Progenitor cell of endocrine pancreas (in vitro differentiated cells): ENCODE results near the gene CNPY2. TPM values are rescaled to one million over a fixed set of nuclear protein-coding genes. Genes with fewer than 3 reads are reported as not detected.
A peak's percentile ranks its signal among the peaks of the same experiment; 100 is the strongest.

Source experiments
- DNase-seq: peaks from one replicate; pipeline ENCODE4 v3.0.0; 2021; ENCODE audit warnings: low spot score; ENCODE audit not compliant: unreplicated experiment
- H3K27ac Mint-ChIP-seq: 2 replicates; pipeline ENCODE4 v1.8.0; 2021; ENCODE audit warnings: mild to moderate bottlenecking, moderate library complexity, mixed read lengths
- H3K27me3 Mint-ChIP-seq: 2 replicates; pipeline ENCODE4 v1.8.0; 2021; ENCODE audit warnings: mixed read lengths
- H3K36me3 Mint-ChIP-seq: 2 replicates; pipeline ENCODE4 v1.8.0; 2022; ENCODE audit warnings: mixed read lengths; ENCODE audit not compliant: insufficient read depth
- H3K4me1 Mint-ChIP-seq: 2 replicates; pipeline ENCODE4 v1.8.0; 2021; ENCODE audit warnings: low read depth, mixed read lengths
- H3K4me3 Mint-ChIP-seq: 2 replicates; pipeline ENCODE4 v1.8.0; 2021; ENCODE audit warnings: low read depth, mild to moderate bottlenecking, moderate library complexity, mixed read lengths
- H3K9me3 Mint-ChIP-seq: 2 replicates; pipeline ENCODE4 v1.8.0; 2021; ENCODE audit warnings: low read depth, mixed read lengths
- CTCF ChIP-seq: fragments of 200-600 bp; sonication (generic); IDR thresholded peaks from one replicate; pipeline ENCODE4 v1.5.0; 2021; ENCODE audit warnings: antibody characterized with exemption, mild to moderate bottlenecking; ENCODE audit not compliant: unreplicated experiment
- total RNA-seq: library from RNA; stranded (reverse); gene quantifications from 2 replicates; pipeline ENCODE4 v1.2.1, GENCODE V29; 2021

Gene CNPY2
- total RNA-seq, 1 donor from 2014 or later = 230 TPM

GRCh38 chr12:56334490-56334793 lies 18.7 kb upstream of the CNPY2 start:
- H3K27me3 Mint-ChIP-seq = no peaks in the 10 kb centered on the region
- TF ChIP-seq CTCF = no peak
- DNase-seq = no peak
- H3K4me1 Mint-ChIP-seq = peaks cover 9% of the 10 kb centered on the region
- H3K9me3 Mint-ChIP-seq = no peaks in the 10 kb centered on the region
- H3K4me3 Mint-ChIP-seq = peak overlapping the region; percentile 89
- peak overlapping the region; percentile 99 for H3K27ac Mint-ChIP-seq
- no peaks in the 10 kb centered on the region for H3K36me3 Mint-ChIP-seq

GRCh38 chr12:56333679-56334489 lies 18.1 kb upstream of the CNPY2 start, which contains the start of gene PAN2:
PAN2 (minus strand) TSS chr12:56334000; CDS start chr12:56333094, 906 bp downstream.
- H3K36me3 Mint-ChIP-seq = no peaks in the 10 kb centered on the region

GRCh38 chr12:56333197-56333678 lies 17.4 kb upstream of the CNPY2 start:
- TF ChIP-seq CTCF = no peak
- no peaks in the 10 kb centered on the region for H3K36me3 Mint-ChIP-seq
- no peaks in the 10 kb centered on the region for H3K9me3 Mint-ChIP-seq
- H3K4me3 Mint-ChIP-seq = peak overlapping the region; percentile 89
- no peaks in the 10 kb centered on the region for H3K27me3 Mint-ChIP-seq
- H3K27ac Mint-ChIP-seq = peak overlapping the region; percentile 99
- peaks cover 11% of the 10 kb centered on the region for H3K4me1 Mint-ChIP-seq
- no peak for DNase-seq

More at GRCh38 chr12:56333679-56334489, 18.1 kb upstream of the CNPY2 start, which contains the start of gene PAN2:
- Mint-ChIP-seq H3K27ac (peak within 1 kb of the TSS; percentile 99), H3K9me3 (no peaks in the 10 kb centered on the region), H3K4me1 (peaks cover 9% of the 10 kb centered on the region), H3K27me3 (no peaks in the 10 kb centered on the region), H3K4me3 (peak within 1 kb of the TSS; percentile 89)
- DNase-seq = peak; percentile 79
- peak; percentile 76 for TF ChIP-seq CTCF

GRCh38 chr12:56332512-56333196 lies 16.9 kb upstream of the CNPY2 start:
- Mint-ChIP-seq H3K4me1 (peaks cover 11% of the 10 kb centered on the region), H3K4me3 (peak overlapping the region; percentile 89), H3K9me3 (no peaks in the 10 kb centered on the region), H3K36me3 (no peaks in the 10 kb centered on the region), H3K27ac (peak overlapping the region; percentile 99), H3K27me3 (no peaks in the 10 kb centered on the region)
- TF ChIP-seq CTCF = no peak
- no peak for DNase-seq

- Mint-ChIP-seq H3K4me3 (no peak overlapping the region), H3K27ac (peak overlapping the region; percentile 13), H3K4me1 (peaks cover 11% of the 10 kb centered on the region), H3K9me3 (no peaks in the 10 kb centered on the region), H3K27me3 (no peaks in the 10 kb centered on the region), H3K36me3 (peaks cover 2% of the 10 kb centered on the region)
- DNase-seq = no peak
- TF ChIP-seq CTCF = no peak
These were observed 15.2 kb upstream of the CNPY2 start for GRCh38 chr12:56330936-56331490.
